ENCODE data around the gene PRTFDC1.
"Not testable (repeated sequence)": the region's sequence is repeated elsewhere in the genome, so short reads cannot be mapped to it uniquely, and the experiment has no call there.

Gene PRTFDC1

DNA sequence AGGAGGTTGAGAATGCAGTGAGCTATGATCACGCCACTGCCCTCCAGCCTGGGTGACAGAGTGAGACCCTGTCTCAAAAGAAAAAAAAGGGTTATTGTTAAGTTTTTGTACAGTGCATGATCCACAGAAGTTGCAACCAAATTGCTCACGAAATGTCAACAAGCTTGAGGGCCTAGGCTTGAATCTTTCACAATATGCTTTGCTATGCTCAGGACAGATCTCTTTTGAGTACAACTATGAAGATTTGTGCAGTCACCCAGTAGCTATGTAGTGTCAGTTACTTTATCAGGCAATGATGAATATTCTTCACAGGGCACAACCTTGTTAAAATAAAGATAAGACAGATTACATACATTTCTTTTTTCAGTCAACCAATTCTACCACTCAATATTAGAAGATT lies 109.2 kb downstream of the PRTFDC1 start:
- no peak for DNase-seq (ENCODE audit: low read depth)

DNA sequence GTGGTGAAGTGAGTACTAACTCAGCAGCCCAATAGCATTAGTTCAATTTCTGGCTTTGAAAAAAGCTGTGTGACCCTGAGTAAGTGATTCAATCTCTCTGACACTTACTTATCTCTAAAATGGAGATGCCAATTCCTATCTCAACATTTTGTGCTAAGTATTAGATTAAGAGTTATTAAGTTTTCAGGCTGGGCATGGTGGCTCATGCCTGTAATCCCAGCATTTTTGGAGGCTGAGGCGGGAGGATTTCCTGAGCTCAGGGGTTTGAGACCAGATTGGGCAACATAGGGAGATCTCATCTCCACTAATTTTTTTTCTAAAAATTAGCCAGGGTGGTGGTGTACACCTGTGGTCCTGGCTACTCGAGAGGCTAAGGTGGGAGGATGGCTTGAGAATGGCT lies 109.5 kb downstream of the PRTFDC1 start:
- DNase-seq (ENCODE audit: low read depth), result no peak

DNA sequence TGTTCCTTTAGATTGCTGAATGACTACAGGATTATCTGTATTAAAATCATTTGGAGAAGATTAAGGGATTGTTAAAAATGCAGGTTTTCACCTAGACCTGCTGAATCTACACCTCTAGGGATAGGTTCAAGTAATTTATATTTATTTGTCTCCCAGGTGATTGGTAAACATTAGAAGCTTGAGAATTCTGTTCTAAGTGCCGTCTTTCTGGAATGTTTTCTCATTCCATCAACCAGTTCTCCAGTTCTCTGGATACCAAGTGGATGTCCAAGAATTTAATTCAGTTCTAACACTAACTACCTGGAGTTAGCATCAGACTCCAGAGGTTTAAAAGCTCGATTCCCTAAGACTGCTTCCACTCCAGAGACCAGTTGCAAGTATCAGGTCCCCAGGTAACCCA lies 110.9 kb downstream of the PRTFDC1 start:
- no peak for DNase-seq (ENCODE audit: low read depth)

DNA sequence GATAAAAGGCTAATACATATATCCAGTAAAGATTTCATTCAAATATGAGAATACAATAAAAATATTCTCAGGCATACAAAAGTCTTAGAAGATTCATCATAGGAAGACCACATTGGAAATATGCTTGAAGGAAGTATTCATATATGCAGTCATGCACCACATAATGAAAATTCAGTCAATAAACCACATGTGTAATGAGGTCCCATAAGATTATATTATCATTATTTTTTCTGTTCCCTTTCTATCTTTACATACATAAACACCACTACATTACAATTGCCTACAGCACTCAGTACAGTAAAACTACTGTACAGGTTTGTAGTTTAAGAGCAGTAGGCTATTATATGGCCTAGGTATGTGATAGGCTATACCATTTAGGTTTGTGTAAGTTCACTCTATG lies 111.6 kb downstream of the PRTFDC1 start:
- DNase-seq (ENCODE audit: low read depth), result no peak

DNA sequence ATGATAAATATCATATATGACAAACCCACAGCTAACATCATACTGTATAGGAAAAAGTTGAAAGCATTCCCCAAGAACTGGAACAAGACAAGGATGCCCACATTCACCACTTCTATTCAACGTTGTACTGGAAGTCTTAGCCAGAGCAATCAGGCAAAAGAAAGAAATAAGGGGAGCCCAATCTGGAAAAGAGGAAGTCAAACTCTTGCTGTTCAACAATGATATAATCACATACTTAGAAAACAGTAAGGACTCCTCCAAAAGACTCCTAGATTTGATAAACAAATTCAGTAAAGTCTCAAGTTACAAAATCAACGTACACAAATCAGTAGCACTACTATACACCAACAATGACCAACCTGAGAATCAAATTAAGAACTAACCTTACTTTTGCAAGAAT lies 114.6 kb downstream of the PRTFDC1 start:
- not testable (repeated sequence) for DNase-seq (ENCODE audit: low read depth)

DNA sequence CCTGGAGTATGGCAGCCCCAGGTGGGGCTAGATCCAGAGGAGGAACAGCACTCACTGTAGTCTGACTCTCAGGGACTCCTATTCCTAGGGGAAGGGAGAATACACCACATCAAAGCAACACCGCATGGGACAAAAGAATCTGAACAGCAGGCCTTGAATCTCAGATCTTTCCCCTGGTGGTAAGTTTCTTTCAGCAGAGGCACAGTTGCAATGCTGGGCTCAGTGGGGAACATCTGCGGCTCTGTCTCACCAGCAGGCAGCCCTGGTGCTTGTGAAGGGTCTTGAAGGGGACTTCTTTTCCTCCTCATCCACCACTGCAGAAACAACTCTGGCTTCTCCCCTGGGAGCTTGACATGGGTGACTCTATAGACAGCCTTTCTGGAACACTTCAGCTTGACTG lies 117.5 kb downstream of the PRTFDC1 start:
- no peak for DNase-seq (ENCODE audit: low read depth)

DNA sequence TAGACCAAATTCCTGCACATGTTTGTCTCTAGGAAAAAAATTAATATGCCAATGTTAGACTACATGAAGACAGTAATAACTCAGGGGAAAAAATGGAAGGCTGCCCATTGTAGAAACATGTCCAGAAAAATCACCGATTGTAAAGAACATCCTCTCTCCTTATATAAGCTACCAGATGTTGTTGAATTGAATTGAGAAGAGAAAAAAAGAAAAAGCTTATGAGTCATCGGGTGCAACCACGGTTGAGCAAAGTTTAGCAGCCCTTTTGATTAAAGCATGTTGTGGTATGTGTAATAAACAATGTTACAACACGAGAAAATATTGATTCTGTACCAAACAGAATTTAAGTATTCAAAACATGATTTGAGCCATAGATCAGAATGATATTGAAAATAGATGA lies 126.4 kb downstream of the PRTFDC1 start:
- DNase-seq (ENCODE audit: low read depth), result no peak

DNA sequence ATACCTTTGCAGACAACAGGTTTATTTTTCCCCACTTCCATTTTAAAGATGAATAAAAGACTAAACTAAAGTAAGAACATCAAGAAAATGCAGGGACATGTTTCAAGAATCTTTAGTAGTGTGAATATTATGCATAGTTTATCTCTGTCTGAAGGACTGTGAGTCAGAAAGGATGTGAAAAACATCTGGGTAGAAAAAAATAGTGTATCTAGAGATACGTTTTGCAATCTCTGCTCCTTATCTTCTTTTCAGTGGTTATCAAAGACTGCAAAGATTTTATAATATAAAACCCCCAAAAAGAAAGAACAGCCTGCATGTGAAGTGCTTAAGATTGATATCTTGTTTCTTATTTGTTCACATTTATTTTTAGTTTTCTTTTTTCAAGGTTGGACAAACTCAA lies 126.9 kb downstream of the PRTFDC1 start:
- no peak for DNase-seq (ENCODE audit: low read depth)

DNA sequence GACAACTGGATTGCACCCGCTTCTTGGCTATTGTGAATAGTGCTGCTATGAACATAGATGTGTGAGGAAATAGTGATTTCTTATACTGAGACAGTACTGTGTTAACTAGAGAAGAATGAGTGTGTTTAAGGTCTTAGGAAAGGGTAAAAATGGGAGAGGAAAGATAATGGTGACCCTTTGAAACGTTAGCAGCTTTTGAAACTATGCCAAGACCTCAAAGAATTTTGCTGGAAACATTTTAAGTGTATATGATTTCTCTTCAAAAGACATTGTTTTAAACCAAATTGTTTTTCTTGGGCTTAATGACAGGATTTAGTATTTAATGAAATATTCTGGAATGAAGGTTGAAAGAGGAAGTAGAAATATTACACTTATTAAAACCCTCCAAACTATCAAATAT lies 127.9 kb downstream of the PRTFDC1 start:
- no peak for DNase-seq (ENCODE audit: low read depth)

DNA sequence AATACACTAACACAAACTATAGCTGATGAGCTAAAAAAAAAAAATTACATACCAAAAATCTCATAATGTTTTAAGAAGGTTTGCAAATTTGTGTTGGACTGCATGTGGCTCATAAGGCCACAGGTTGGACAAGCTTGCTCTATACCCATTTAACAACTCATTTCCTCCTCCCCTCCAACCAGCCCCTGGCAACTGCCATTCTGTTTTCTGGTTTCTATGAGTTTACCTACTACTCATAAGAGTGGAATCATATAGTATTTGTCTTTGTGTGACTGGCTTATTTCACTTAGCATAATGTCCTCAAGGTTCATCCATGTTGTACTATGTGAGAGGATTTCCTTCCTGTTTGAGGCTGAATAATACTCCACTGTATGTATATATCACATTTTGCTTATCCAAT lies 128.3 kb downstream of the PRTFDC1 start:
- no peak for DNase-seq (ENCODE audit: low read depth)

DNA sequence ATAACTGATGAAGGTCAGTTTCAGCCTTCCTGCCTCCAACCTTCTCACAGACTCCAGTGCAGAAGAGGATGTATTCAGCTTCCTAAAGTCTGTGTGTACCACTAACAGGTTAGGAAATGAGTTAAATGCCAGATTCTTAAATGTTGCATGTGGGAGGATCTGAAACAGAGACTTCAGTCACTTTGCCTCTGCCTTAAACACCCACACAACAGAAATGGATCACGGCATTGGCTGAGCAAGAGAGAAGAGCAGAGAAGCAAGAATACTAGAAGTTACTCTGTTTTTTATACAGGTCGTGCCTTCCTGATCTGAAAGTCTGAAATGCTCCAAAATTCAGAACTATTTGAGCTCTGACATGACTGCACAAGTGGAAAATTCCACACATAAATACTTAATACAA lies 129.8 kb downstream of the PRTFDC1 start:
- DNase-seq (ENCODE audit: low read depth), result no peak

DNA sequence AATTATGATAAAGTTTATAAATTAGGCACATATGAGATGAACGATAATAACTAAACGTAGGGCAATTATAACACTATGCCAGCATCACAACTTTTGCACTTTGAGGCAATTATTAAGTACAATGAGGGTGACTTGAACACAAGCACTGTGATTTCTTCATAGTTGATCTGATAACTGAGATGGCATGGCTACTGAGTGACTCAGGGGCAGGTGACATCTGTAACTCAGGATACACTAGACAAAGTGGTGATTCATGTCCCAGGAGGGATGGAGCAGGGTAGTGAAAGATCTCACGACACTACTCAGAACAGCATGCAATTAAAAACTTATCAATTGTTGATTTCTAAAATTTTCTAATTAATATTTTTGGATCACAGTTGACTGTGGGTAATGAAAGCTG lies 130.4 kb downstream of the PRTFDC1 start:
- DNase-seq (ENCODE audit: low read depth), result no peak

DNA sequence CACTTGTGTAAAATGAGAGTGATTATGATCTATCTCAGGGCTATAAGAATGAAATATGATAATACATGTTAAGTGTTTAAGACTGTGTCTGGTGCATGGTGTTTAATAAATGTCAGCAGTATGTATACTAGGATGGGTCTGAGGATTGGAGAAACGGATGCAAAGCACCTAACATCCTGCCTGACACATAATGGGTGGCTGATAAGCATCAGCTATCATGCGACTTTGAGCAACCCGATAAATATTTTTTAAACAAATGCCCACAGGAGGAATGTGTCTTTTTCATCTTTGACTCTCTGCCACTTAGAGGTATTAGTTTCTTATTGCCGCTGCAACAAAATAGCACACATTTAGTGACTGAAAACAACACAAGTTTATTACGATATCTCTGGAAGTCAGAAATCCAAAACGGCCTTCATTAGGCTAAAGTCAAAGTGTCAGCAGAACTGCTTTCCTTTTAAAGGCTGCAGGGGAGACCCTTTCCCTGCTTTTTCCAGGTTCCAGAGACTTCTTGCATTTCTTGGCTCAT lies 135.5 kb downstream of the PRTFDC1 start:
- no peak for DNase-seq (ENCODE audit: low read depth)

DNA sequence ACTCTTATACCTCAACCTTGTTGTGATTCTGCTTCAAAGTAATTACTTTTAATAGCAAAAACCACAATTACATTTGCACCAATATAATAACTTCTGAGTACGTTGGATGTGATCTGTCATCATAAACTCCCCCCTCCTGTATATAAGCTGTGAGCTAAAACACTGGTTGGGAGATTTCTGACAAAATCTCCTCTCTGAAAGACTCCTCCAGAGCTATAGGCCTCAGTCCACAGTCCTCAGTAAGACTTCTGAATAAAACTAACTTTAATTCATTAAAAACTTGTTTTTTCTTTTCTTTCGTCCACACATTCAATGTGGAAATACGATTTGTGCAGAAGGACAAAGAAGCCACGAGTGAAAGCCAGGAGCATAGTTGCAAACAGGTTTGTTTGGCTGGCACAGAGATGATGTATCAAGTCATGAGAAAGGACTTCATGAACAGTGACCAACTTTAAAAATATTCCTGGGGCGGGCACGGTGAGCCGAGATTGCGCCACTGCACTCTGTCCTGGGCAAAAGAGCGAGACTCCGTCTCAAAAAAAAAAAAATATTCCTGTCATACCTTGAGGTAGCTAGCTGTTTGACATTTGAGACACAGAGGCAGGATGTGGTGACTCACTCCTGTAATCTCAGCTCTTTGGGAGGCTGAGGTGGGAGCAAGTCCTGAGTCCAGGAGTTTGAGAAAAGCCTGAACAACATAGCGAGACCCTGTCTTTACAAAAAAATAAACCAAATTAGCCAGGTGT lies 137.7 kb downstream of the PRTFDC1 start:
- no peak for DNase-seq (ENCODE audit: low read depth)

DNA sequence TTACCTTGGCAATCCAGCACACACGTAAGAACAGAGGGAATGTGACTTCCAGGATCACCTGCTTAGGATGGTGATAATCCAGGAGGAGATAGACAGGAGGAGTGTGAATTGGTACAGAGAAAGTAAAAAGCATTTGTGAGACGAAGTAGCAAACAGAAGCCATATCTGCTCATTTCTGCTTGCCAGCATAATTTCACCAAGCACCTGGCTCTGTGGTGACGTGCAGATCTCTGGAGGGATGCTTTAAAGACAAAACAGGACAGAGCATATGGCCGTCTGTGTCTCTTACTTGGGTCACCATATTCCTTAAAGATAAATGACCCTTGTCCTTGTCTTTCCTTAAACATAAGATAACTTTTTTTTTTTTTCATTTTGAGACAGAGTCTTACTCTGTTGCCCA lies 138.6 kb downstream of the PRTFDC1 start:
- DNase-seq (ENCODE audit: low read depth), result no peak

DNA sequence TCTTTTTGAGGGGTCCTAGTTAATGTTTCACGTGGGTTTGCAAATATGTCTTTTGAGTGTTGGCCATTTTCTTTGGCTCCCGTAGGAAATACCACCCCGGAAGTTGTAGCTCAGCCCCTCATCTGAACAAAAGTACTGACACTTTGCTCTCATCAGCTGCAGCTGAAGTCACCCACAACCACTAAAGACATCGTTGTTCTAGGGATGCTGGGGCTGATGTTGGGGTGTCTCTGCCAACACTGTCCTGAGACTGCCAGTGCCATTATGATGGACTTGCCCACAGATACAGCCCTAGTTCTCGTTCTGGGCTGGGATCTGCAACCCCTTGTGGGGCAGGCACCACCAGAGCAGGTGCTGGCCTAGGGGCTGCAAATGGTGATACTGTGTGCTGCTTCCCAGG lies 146.1 kb downstream of the PRTFDC1 start:
- DNase-seq (ENCODE audit: low read depth), result no peak

DNA sequence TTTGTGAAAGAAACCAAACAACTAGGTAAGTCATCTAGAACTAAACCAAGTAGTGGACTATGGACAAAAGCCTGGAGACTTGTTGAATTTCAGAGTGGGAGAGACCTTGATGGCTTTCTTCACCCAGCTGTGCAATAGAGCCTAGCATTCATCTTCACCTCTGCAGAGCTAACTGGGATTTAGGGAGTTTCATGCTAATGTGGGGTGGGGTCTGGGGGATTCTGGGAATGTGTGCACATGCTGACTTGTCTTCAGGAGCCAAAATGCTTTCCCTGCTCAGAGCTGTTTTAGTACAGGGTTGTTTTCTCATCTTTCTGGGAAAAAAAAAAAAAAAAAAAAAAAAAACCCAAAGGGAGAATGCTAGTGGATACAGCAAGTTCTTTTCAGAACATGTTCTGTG lies 147.4 kb downstream of the PRTFDC1 start:
- DNase-seq (ENCODE audit: low read depth), result no peak

DNA sequence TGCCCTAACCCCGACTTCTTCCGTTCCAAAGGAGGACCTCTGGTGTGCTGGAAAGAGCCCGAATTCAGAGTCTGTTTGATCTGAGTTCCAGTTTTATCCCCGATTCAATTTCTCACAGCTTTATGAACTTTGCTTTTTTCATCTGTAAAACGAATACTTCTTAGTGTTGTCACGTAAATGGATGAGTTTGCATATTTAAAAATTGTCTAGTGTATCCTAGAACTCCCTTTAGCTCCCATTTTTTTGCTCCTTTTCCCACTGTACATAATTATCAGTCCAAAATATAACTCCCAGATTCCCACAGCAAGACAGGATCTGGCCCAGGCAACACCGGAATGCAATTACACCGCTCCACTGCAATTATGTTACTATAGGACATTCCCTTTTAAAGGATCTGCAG lies 148.0 kb downstream of the PRTFDC1 start:
- no peak for DNase-seq (ENCODE audit: low read depth)

DNA sequence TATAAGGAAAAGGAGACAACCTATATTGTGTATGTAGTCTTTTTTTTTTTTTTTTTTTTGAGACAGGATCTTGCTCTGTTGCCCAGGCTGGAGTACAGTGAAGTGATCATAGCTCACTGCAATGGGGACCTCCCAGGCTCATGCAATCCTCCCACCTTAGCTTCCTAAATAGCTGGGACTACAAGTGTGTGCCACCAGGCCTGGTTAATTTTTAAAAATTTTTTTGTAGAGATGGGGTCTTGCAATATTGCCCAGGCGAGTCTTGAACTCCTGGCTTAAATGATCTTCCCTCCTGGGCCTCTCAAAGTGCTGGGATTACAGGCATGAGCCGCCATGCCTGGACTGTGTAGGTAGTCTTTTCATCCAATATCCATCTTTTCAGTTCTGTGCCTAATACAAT lies 150.0 kb downstream of the PRTFDC1 start:
- DNase-seq (ENCODE audit: low read depth), result no peak

DNA sequence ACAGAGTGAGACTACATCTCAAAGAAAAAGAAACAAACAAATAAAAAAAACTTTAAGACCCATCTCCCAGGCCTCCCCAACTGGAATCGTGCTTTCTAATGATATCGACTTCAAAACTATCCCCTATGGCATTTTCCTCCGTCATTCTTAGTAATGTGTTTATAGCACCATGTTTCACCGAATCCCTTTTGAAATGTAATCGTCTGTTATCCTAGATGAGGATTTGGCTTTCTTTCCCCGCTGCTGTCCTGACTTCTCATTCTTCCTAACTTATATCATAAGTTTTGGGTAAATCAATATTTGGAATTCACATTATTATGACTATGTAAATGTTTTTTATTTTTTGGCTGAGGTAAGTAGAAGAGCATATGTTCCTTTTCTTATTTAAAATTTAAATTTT lies 151.5 kb downstream of the PRTFDC1 start:
- no peak for DNase-seq (ENCODE audit: low read depth)
